A549 treated with Hydrocortisone at 1 μM for 4 hours (cell line): ENCODE data around the gene PHC3. TPM values are rescaled to one million over a fixed set of nuclear protein-coding genes. Genes with fewer than 3 reads are reported as not detected.

Experiments used
- total RNA-seq: library from RNA; stranded (reverse); fragments of 200-300 nt; extraction: Qiagen RNA extraction; gene quantifications from 5 replicates; pipeline ENCODE4 v1.2.3, GENCODE V29; 2022

The PHC3 gene
- total RNA-seq: 8.5 to 15.4 TPM (median 14.8 TPM) in 5 replicates

GRCh38 chr3:170180908-170181885 is at the start of gene PHC3:
PHC3 (minus strand) TSS chr3:170181733; CDS start chr3:170181715, 18 bp downstream.

DNA sequence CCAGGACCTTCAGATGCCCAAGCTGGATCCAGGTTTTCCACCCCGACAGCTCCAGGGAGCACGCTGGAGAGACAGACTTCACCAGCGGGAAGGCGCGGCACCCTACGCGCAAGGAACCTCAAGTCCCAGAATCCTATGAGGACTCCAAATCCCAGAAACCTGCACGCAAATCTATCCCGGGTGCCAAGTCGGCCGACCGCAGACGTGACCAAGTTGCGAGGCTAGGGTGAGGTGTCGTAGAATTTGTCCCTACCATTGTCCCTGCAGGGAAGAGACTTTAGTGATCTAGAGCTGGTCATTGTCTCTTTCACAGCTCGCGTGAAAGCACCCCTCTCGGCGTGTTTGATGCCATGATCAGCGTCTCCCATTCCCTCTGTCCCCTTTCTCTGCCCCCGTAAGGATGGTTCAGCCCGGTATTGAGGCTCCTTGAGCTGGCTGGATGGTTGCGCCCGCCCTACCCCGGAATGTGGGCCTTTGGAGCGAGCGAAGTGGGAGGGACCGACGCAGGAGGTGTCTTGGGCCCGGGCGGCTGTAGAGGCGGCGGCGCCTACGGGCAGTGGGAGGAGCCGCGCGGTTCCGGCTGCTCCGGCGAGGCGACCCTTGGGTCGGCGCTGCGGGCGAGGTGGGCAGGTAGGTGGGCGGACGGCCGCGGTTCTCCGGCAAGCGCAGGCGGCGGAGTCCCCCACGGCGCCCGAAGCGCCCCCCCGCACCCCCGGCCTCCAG is 40.6 kb upstream of the PHC3 start, which contains the start of gene PRKCI:
Gene PRKCI (plus strand): TSS at position 501 of the 723 bp plus-strand sequence. CDS start 246 bp downstream, outside the sequence.

Other genes with a start within 250 kb of the PHC3 start
- 72.7 to 144 TPM (median 83.8 TPM) in 5 replicates for gene SEC62, start 214.9 kb downstream of the PHC3 start, total RNA-seq
- 1.4 to 1.9 TPM (median 1.6 TPM) in 5 replicates for gene GPR160, start 143.7 kb downstream of the PHC3 start, total RNA-seq
- 12.1 to 20.5 TPM (median 17.9 TPM) in 5 replicates for gene PRKCI, start 40.7 kb upstream of the PHC3 start, total RNA-seq
- 17.5 to 41.2 TPM (median 24.6 TPM) in 5 replicates for gene SKIL, start 176.0 kb upstream of the PHC3 start, total RNA-seq
- 0.09 to 0.25 TPM (median 0.18 TPM) in 5 replicates for gene CLDN11, start 237.1 kb upstream of the PHC3 start, total RNA-seq